BLaER1 treated with 17β-estradiol and CSF1 and Interleukin-3, amounts not matched to agents 10 nM and 100 nM (cell line): ENCODE data around the gene ZNF526.
"Not testable (repeated sequence)": the region's sequence is repeated elsewhere in the genome, so short reads cannot be mapped to it uniquely, and the experiment has no call there.

Source experiments
- H3K27ac ChIP-seq, 11 experiments: shearing (Covaris generic); formaldehyde crosslinking; 2 replicates each; pipeline ENCODE4 v1.8.1; 2022
- H3K27me3 ChIP-seq, 11 experiments: shearing (Covaris generic); formaldehyde crosslinking; 2 replicates each; pipeline ENCODE4 v1.8.1; 2022
- H3K36me3 ChIP-seq, 11 experiments: shearing (Covaris generic); formaldehyde crosslinking; 2 replicates each; pipeline ENCODE4 v1.8.1; 2022
- H3K4me1 ChIP-seq, 10 experiments: shearing (Covaris generic); formaldehyde crosslinking; 2 replicates each; pipeline ENCODE4 v1.8.1; 2022
- H3K4me2 ChIP-seq, 11 experiments: shearing (Covaris generic); formaldehyde crosslinking; 2 replicates each; pipeline ENCODE4 v1.8.1; 2022
- H3K4me3 ChIP-seq, 10 experiments: shearing (Covaris generic); formaldehyde crosslinking; 2 replicates each; pipeline ENCODE4 v1.8.1; 2022
- H3K9ac ChIP-seq, 11 experiments: shearing (Covaris generic); formaldehyde crosslinking; 2 replicates each; pipeline ENCODE4 v1.8.1; 2022
- H3K9me3 ChIP-seq, 11 experiments: shearing (Covaris generic); formaldehyde crosslinking; replicated peaks in 1 of 11; 2 replicates each; pipeline ENCODE4 v1.8.1; 2022
- H4K20me1 ChIP-seq, 11 experiments: shearing (Covaris generic); formaldehyde crosslinking; 2 replicates each; pipeline ENCODE4 v1.8.1; 2022
- Cebpa-rat ChIP-seq, 11 experiments: shearing (Covaris generic); IDR thresholded peaks; 2 replicates each; pipeline ENCODE4 v1.8.1; 2022

The ZNF526 gene

DNA sequence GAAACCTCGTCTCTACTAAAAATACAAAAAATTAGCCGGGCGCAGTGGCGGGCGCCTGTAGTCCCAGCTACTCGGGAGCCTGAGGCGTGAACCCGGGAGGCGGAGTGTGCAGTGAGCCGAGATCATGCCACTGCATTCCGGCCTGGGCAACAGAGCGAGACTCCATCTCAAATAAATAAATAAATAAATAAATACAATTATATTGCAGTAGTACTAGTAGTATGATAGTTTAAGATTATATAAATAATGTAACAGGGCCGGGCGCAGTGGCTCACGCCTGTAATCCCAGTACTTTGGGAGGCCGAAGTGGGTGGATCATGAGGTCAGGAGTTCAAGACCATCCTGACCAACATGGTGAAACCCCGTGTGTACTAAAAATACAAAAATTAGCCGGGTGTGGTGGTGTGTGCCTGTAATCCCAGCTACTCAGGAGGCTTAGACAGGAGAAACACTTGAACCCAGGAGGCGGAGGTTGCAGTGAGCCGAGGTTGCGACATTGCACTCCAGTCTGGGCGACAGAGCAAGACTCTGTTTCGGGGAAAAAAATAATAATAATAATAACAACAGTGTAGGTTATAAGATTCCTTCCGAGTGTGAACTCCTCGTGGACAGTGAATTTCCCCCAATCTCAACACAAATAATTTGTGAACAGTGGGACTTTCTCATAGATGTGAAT lies 47.0 kb downstream of the ZNF526 start:
- TF ChIP-seq Cebpa-rat (IDR thresholded peaks at IDR 0.05): 0 out of 22 replicates have a peak, but pooled peaks of 3 of the 11 experiments have one; percentile 13 to 23 (median 14)
- H3K36me3 ChIP-seq, H3K27me3 ChIP-seq, H3K9me3 ChIP-seq: not testable (repeated sequence)
- H3K4me2 ChIP-seq: peak overlapping the region; percentile 71 to 97 (median 92)
- peaks cover 20 to 40% (median 35%) of the 10 kb centered on the region in 10 experiments for H3K4me1 ChIP-seq
- peak overlapping the region in 5 of 10 experiments; percentile 60 to 74 (median 71); a peak in 5 of 20 replicates for H3K4me3 ChIP-seq
- peaks cover 0 to 10% (median 0%) of the 10 kb centered on the region in 11 experiments; a peak in 3 of 22 replicates for H4K20me1 ChIP-seq
- H3K27ac ChIP-seq: peak overlapping the region in 1 of 11 experiments; percentile 96; a peak in 2 of 22 replicates
- peak overlapping the region in 4 of 11 experiments; percentile 89 to 98 (median 93); a peak in 7 of 22 replicates for H3K9ac ChIP-seq

DNA sequence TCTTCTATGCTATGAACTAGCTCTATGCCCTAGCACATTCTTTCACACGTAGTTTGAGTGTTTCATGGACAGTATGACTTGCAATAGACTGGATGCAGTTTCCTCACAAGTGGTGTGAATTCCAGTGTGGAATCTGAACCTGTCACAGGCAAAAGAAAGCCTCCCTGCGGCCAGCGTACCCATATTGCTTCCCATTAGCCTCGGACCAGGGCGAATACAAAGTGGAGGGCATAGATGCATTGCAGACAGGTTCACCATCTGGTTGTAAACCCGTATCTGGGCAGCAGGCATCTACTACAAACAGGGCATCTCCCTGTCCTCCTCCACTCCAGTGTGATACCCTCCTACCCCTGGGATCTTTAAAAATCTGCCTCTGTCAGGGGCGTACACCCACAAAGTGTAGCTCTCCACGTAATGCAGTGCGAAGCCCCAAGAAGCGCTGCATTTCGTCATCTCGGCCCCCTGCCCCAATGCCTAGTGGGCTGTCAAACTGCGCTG lies 47.6 kb downstream of the ZNF526 start:
- Histone ChIP-seq H3K9ac (peak overlapping the region; percentile 89 to 99 (median 95)), H4K20me1 (peaks cover 0 to 16% (median 0%) of the 10 kb centered on the region in 11 experiments; a peak in 4 of 22 replicates), H3K36me3 (peaks cover 10 to 15% (median 12%) of the 10 kb centered on the region in 11 experiments), H3K27me3 (no peaks in the 10 kb centered on the region), H3K27ac (peak overlapping the region; percentile 91 to 99 (median 97); a peak in 21 of 22 replicates), H3K4me2 (peak overlapping the region; percentile 71 to 97 (median 92)), H3K9me3 (no peaks in the 10 kb centered on the region), H3K4me1 (peaks cover 20 to 45% (median 35%) of the 10 kb centered on the region in 10 experiments), H3K4me3 (peak overlapping the region; percentile 60 to 74 (median 66))
- TF ChIP-seq Cebpa-rat (IDR thresholded peaks at IDR 0.05): no peak

DNA sequence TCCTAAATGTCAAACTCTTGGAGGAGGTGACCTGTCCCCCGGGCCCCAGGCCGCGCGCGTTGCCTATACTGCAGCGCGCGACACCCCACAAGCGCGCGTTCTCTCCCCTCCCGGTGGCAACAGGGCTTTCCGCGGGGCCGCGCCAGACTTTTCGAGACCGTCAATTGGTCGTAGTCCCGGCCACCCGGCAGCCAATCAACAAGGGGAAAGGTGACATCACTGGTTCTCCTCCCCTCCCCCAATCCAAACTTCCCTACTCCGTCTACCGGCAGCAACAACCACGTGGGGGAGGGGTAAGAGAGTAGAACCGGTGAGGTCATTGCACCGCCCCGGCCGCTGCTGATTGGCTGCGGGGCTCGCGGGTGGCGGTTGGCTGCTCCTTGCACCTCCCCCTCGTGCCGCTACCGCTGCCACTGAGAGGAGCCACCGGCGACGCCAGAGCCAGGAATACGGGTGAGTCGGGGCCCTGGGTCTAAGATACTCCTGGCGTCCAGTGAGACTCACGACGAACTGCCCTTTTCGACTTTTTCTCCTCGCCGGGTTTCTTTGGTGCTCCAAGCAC lies 48.1 kb downstream of the ZNF526 start:
- Histone ChIP-seq H3K27me3 (no peaks in the 10 kb centered on the region), H3K9me3 (no peaks in the 10 kb centered on the region), H3K36me3 (peaks cover 16 to 20% (median 17%) of the 10 kb centered on the region in 11 experiments), H3K4me3 (peak overlapping the region; percentile 60 to 74 (median 66)), H4K20me1 (peaks cover 0 to 22% (median 0%) of the 10 kb centered on the region in 11 experiments; a peak in 5 of 22 replicates), H3K4me1 (peaks cover 20 to 45% (median 35%) of the 10 kb centered on the region in 10 experiments), H3K4me2 (peak overlapping the region; percentile 71 to 97 (median 92)), H3K27ac (peak overlapping the region; percentile 91 to 99 (median 97)), H3K9ac (peak overlapping the region; percentile 89 to 99 (median 95))
- no peak for TF ChIP-seq Cebpa-rat (IDR thresholded peaks at IDR 0.05)

DNA sequence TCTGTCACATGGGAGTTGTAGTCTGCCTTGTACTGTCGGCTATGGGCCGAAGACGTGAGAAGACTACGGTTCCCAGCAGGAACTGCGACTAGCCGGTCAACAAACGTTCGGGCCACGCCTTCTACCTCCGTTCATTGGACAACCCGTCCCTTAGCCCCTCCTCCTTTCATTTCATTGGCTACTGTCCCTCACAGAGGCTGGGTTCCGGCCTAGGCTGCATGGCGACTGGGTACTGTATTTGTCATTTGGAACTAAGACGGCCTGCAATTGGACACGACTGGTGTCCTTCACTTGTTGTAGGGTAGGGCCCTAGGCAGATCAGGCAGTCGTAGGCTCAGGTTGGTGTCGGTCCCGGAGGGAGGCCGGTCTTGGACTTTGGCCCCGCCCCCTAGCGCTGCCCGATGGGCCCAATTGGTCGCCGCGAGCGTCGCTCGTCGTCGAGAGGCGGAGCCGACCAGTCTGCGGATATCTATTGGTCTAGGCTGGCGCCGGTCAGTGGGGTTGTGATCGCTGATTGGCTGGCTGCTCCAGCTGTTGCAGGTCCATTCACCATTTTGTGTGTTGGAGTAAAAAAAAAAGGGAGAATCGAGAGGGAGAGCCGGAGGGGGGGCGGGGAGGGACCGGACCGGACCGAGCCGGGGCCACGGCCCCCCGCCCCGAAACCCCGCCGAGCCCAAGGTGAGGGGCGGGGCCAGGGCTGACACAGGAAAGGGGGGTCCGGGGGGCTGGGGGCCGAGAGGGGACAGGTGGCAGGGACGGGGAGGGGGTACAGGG lies 48.8 kb downstream of the ZNF526 start, which contains the start of gene CIC:
TSS of gene CIC (plus strand) at position 549 of the 774 bp plus-strand sequence. CDS start 2,532 bp downstream, outside the sequence.
- Histone ChIP-seq H3K9ac (peak within 1 kb of the TSS; percentile 89 to 99 (median 95)), H3K4me2 (peak within 1 kb of the TSS; percentile 92 to 100 (median 99)), H3K27me3 (no peaks in the 10 kb centered on the region), H3K4me3 (peak within 1 kb of the TSS; percentile 61 to 86 (median 74)), H4K20me1 (peaks cover 0 to 28% (median 1%) of the 10 kb centered on the region in 11 experiments; a peak in 9 of 22 replicates), H3K27ac (peak within 1 kb of the TSS; percentile 91 to 99 (median 97)), H3K36me3 (peaks cover 22 to 27% (median 24%) of the 10 kb centered on the region in 11 experiments), H3K4me1 (peaks cover 25 to 45% (median 37%) of the 10 kb centered on the region in 10 experiments), H3K9me3 (no peaks in the 10 kb centered on the region)
- TF ChIP-seq Cebpa-rat (IDR thresholded peaks at IDR 0.05): no peak

DNA sequence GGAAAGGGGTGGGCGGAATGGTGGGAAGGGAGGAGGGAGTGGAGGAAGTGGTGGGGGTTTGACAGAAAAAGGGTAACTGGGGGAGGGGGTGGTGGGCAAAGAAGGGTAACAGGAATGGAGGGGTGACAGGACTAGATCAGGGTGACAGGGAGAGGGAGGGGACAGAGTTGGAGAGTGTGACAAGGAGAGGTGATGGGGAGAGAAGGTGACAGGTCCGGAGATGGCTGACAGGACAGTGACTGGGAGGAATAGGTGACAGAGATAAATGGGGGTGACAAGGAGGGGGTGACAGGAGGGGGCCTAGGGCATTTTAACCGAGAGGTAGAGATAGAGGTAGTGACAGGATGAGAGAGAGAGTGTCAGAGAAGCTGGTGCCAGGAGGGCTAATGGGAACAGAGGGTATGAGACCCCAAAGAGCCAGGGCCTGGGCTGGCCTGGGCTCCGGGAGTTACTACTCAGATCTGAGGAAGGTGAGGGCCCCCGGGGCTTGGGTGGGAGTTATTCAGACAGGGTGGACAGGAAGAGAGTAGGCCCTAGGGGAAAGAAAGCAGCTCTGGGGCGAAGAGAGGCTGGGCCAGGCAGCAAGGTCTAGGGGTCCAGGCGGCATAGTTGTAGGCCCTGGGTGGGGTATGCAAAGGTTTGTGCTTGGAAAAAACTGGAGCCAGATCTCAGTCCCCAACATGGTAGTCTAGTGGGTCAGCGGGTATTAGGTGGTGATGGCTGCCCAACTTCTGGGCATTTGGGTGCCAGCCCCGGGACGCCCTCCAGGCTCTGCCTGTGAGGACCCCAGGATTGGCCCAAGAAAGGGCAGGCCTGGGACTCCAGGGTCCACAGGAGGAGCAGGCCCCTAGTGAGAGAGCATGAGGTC lies 49.6 kb downstream of the ZNF526 start:
- H3K4me2 ChIP-seq: peak overlapping the region; percentile 92 to 100 (median 99)
- peaks cover 0 to 37% (median 9%) of the 10 kb centered on the region in 11 experiments; a peak in 10 of 22 replicates for H4K20me1 ChIP-seq
- H3K27ac ChIP-seq: peak overlapping the region; percentile 76 to 99 (median 91)
- no peaks in the 10 kb centered on the region for H3K27me3 ChIP-seq
- peak overlapping the region; percentile 61 to 86 (median 72) for H3K4me3 ChIP-seq
- H3K4me1 ChIP-seq: peaks cover 32 to 53% (median 40%) of the 10 kb centered on the region in 10 experiments
- TF ChIP-seq Cebpa-rat (IDR thresholded peaks at IDR 0.05): no peak
- H3K36me3 ChIP-seq: peaks cover 30 to 35% (median 32%) of the 10 kb centered on the region in 11 experiments
- H3K9ac ChIP-seq: peak overlapping the region; percentile 82 to 97 (median 90)
- H3K9me3 ChIP-seq: no peaks in the 10 kb centered on the region

DNA sequence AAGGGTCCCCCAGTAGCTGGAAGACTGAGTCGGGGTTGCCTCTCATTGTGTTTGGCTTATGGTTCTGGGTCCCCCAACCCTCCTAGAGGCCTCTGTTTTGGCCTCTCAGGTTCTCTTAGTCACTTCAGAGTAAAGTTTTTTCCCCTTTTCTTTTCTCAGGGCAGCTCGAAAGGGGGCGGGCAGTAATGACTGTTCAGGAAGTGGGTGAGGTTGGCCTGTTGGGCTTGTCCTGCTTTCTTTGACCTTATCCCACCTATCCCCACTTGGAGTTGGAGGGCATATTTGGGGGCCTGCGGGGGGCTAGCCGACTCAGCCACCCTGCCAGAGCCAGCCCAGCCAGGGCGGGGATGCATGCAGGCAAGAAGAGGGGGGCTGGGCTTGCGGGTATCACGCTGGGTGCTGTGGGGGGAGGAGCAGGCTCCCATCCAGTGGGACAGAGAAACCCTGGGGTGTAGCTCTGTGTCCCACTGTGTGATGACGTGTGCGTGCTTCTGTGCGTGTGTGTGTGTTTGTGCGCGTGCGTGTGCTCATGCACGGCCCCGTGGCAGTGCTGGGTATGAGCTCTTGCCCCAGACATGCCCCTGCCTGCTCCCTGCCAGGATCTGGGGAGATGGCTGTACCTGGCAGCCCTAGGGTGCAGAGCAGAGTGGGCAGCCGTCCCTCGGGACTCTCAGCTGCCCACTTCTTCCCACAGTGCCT lies 50.4 kb downstream of the ZNF526 start:
- peak overlapping the region; percentile 61 to 86 (median 72) for H3K4me3 ChIP-seq
- H3K4me1 ChIP-seq: peaks cover 34 to 61% (median 46%) of the 10 kb centered on the region in 10 experiments

DNA sequence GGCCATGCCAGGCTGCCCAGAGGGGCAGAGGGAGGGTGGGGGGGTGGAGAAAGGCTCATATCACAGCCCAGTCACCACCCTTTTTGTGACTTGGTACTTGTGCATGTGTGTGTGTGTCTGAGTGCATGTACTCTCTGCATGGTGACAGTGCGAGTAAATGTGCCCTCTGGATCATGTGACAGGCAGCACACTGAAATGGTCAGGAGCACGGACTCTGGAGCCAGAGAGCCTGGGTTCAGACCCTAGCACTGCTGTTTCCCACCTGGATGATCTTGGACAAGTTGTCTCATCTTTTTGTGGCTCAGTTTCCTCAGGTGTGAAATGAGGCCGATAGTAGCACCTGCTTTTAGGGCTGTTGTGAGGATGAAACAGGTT lies 50.9 kb downstream of the ZNF526 start:
- peak overlapping the region in 9 of 10 experiments; percentile 61 to 86 (median 74); a peak in 17 of 20 replicates for H3K4me3 ChIP-seq
- no peaks in the 10 kb centered on the region for H3K27me3 ChIP-seq
- H3K27ac ChIP-seq: peak overlapping the region in 10 of 11 experiments; percentile 76 to 99 (median 92); a peak in 21 of 22 replicates
- peaks cover 35 to 67% (median 50%) of the 10 kb centered on the region in 10 experiments for H3K4me1 ChIP-seq
- TF ChIP-seq Cebpa-rat (IDR thresholded peaks at IDR 0.05): no peak
- H3K9me3 ChIP-seq: no peaks in the 10 kb centered on the region
- peak overlapping the region; percentile 82 to 97 (median 90); a peak in 20 of 22 replicates for H3K9ac ChIP-seq
- peak overlapping the region; percentile 92 to 100 (median 99) for H3K4me2 ChIP-seq
- H3K36me3 ChIP-seq: peaks cover 33 to 48% (median 44%) of the 10 kb centered on the region in 11 experiments
- peaks cover 0 to 50% (median 13%) of the 10 kb centered on the region in 11 experiments; a peak in 14 of 22 replicates for H4K20me1 ChIP-seq

More for the DNA sequence above, 50.4 kb downstream of the ZNF526 start:
- peak overlapping the region; percentile 82 to 97 (median 90) for H3K9ac ChIP-seq
- H3K27me3 ChIP-seq: no peaks in the 10 kb centered on the region
- H3K27ac ChIP-seq: peak overlapping the region; percentile 76 to 99 (median 91)
- TF ChIP-seq Cebpa-rat (IDR thresholded peaks at IDR 0.05): no peak
- peaks cover 0 to 44% (median 10%) of the 10 kb centered on the region in 11 experiments; a peak in 13 of 22 replicates for H4K20me1 ChIP-seq
- peak overlapping the region; percentile 92 to 100 (median 99) for H3K4me2 ChIP-seq
- peaks cover 33 to 43% (median 39%) of the 10 kb centered on the region in 11 experiments for H3K36me3 ChIP-seq
- no peaks in the 10 kb centered on the region for H3K9me3 ChIP-seq
